ENCODE data around the gene ZNF248.

The ZNF248 gene

GRCh38 chr10:37765216-37765615 is 92.2 kb downstream of the ZNF248 start:
- Histone ChIP-seq H3K4me3 (no peak overlapping the region), H3K27ac (no peak overlapping the region)
- TF ChIP-seq CTCF (IDR thresholded peaks at IDR 0.05) = no peak
- no peak for DNase-seq (ENCODE audit: low spot score)

GRCh38 chr10:37763132-37763531 is 94.3 kb downstream of the ZNF248 start:
- DNase-seq (ENCODE audit: low spot score) = no peak
- no peak for TF ChIP-seq CTCF (IDR thresholded peaks at IDR 0.05)
- H3K27ac ChIP-seq = no peak overlapping the region
- H3K4me3 ChIP-seq = no peak overlapping the region

- H3K27ac ChIP-seq = no peak overlapping the region
- no peak for DNase-seq (ENCODE audit: low spot score)
- TF ChIP-seq CTCF (IDR thresholded peaks at IDR 0.05) = no peak
- H3K4me3 ChIP-seq = no peak overlapping the region
These were observed 95.1 kb downstream of the ZNF248 start for GRCh38 chr10:37762287-37762686.

- no peak overlapping the region for H3K27ac ChIP-seq
- H3K4me3 ChIP-seq = no peak overlapping the region
- DNase-seq (ENCODE audit: low spot score) = no peak
- TF ChIP-seq CTCF (IDR thresholded peaks at IDR 0.05) = no peak
These were observed 96.6 kb downstream of the ZNF248 start for GRCh38 chr10:37760817-37761216.

GRCh38 chr10:37758074-37758473 is 99.3 kb downstream of the ZNF248 start:
- DNase-seq (ENCODE audit: low spot score) = no peak
- no peak overlapping the region for H3K4me3 ChIP-seq
- TF ChIP-seq CTCF (IDR thresholded peaks at IDR 0.05) = no peak
- no peak overlapping the region for H3K27ac ChIP-seq

GRCh38 chr10:37754538-37755323 is 102.7 kb downstream of the ZNF248 start:
- DNase-seq (ENCODE audit: low spot score) = no peak
- H3K4me3 ChIP-seq = no peak overlapping the region

More at GRCh38 chr10:37754538-37755323, 102.7 kb downstream of the ZNF248 start:
- no peak for TF ChIP-seq CTCF (IDR thresholded peaks at IDR 0.05)
- no peak overlapping the region for H3K27ac ChIP-seq
